Kidney epithelial cell (primary cell): Measurements from ENCODE around the gene SLC2A13. TPM values are rescaled to one million over a fixed set of nuclear protein-coding genes. Genes with fewer than 3 reads are reported as not detected.

Experiments used
- DNase-seq: peaks from one replicate; pipeline ENCODE4 v3.0.0-alpha.2; 2010; ENCODE audit warnings: low read depth
- H3K27me3 ChIP-seq: 2 replicates; pipeline ENCODE4 v1.6.0; 2011; ENCODE audit warnings: low read length; ENCODE audit not compliant: control insufficient read depth, insufficient read depth
- H3K36me3 ChIP-seq: 2 replicates; pipeline ENCODE4 v1.5.1; 2011; ENCODE audit warnings: low read length; ENCODE audit not compliant: control insufficient read depth, insufficient read depth
- H3K4me3 ChIP-seq: 2 replicates; pipeline ENCODE4 v1.5.1; 2011; ENCODE audit warnings: low read depth, mild to moderate bottlenecking, control low read depth, low read length
- total RNA-seq: library from RNA; depleted of rRNA; stranded (reverse); fragments of >200 nt; gene quantifications from 2 replicates; pipeline ENCODE4 v1.2.3, GENCODE V29; 2015
- TF ChIP-seq, protein P1 (sequence below): IDR thresholded peaks from 2 replicates; pipeline ENCODE4 v1.5.1; 2011; ENCODE audit warnings: mild to moderate bottlenecking, moderate library complexity, low read length, control low read depth, inconsistent platforms; ENCODE audit not compliant: insufficient read depth, poor library complexity, severe bottlenecking

Gene SLC2A13
- total RNA-seq, 1 donor from 2014 or later, result 6.8 TPM

DNA sequence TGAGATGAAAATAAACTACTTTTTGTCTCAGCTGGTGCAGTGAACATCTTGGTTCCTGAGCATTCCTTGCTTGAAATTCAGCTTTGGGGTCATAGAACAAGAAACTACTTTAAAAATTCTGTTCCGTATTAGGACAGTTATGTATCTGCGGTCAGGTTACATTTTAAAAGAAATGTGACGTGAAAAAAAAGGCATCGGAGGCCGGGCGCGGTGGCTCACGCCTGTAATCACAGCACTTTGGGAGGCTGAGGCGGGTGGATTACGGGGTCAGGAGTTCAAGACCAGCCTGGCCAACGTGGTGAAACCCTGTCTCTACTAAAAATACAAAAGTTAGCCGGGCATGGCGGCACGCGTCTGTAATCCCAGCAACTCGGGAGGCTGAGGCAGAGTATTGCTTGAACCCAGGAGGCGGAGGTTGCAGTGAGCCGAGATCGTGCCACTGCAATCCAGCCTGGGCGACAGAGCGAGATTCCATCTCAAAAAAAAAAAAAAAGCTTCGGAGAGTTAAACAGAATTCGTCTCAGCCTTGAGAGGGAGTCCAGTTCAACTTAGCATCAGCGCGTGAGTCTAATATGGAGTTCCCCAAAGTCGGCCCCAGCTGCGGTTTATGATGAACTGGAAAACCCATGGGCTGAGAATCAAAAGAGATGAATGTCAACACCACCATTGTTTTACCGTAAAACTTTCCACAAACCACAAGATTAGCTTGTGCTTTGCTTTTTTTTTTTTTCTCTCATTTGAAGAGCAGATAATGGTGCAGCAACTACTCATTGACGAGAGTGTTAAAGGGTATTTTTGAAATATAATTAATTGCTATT is 2.1 kb upstream of the SLC2A13 start:
- Histone ChIP-seq H3K27me3 (no peaks in the 10 kb centered on the region), H3K36me3 (no peaks in the 10 kb centered on the region), H3K4me3 (no peak overlapping the region)
- TF ChIP-seq, protein P1, sequence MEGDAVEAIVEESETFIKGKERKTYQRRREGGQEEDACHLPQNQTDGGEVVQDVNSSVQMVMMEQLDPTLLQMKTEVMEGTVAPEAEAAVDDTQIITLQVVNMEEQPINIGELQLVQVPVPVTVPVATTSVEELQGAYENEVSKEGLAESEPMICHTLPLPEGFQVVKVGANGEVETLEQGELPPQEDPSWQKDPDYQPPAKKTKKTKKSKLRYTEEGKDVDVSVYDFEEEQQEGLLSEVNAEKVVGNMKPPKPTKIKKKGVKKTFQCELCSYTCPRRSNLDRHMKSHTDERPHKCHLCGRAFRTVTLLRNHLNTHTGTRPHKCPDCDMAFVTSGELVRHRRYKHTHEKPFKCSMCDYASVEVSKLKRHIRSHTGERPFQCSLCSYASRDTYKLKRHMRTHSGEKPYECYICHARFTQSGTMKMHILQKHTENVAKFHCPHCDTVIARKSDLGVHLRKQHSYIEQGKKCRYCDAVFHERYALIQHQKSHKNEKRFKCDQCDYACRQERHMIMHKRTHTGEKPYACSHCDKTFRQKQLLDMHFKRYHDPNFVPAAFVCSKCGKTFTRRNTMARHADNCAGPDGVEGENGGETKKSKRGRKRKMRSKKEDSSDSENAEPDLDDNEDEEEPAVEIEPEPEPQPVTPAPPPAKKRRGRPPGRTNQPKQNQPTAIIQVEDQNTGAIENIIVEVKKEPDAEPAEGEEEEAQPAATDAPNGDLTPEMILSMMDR, result no peak
- no peak for DNase-seq

- TF ChIP-seq, protein P1, result peak; percentile 87
- DNase-seq, result peak; percentile 18
- no peaks in the 10 kb centered on the region for H3K27me3 ChIP-seq
- H3K36me3 ChIP-seq, result no peaks in the 10 kb centered on the region
- H3K4me3 ChIP-seq, result no peak overlapping the region
Measured at GRCh38 chr12:40107098-40107802, 1.4 kb upstream of the SLC2A13 start.

- H3K36me3 ChIP-seq, result no peaks in the 10 kb centered on the region
- TF ChIP-seq, protein P1, result no peak
- no peak overlapping the region for H3K4me3 ChIP-seq
- DNase-seq, result no peak
- no peaks in the 10 kb centered on the region for H3K27me3 ChIP-seq
Measured at GRCh38 chr12:40106655-40107054, 774 bp upstream of the SLC2A13 start.

DNA sequence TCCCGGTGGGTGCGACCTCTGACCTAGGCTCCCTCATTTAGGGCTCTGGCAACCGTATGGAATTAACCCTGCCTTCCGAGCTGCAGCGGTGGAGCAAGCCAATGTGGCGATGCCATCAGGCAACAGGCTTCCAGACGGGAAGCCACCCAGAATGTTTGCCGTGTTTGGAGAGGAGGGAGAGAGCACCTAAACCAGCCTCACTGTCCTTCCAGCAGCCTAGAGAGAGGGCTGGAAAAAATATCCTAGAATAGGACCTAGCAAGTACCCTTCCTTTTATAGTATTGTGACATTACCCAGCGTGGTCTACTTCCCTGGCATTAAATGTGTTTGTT is 287 bp upstream of the SLC2A13 start:
- peak overlapping the region; percentile 58 for H3K4me3 ChIP-seq
- H3K36me3 ChIP-seq, result no peaks in the 10 kb centered on the region
- no peaks in the 10 kb centered on the region for H3K27me3 ChIP-seq
- no peak for DNase-seq
- TF ChIP-seq, protein P1, result no peak

GRCh38 chr12:40105265-40105514 is 691 bp downstream of the SLC2A13 start:
- no peaks in the 10 kb centered on the region for H3K27me3 ChIP-seq
- TF ChIP-seq, protein P1, result no peak
- no peaks in the 10 kb centered on the region for H3K36me3 ChIP-seq
- peak overlapping the region; percentile 58 for H3K4me3 ChIP-seq
- no peak for DNase-seq
